PC-3 (cell line): Measurements from ENCODE around the gene REG4. TPM values are rescaled to one million over a fixed set of nuclear protein-coding genes. Genes with fewer than 3 reads are reported as not detected.

Experiments
- ATAC-seq: fragments of 200-7000 bp; cut with Tn5 transposase; 2 replicates; pipeline ENCODE4 v1.9.1; 2020; ENCODE audit warnings: mild to moderate bottlenecking, moderate library complexity
- BruUV-seq: library from RNA; stranded (reverse); fragments of 400-500 nt; replicated peaks from 2 replicates; lab custom pipeline; 2021; lab: Mats Ljungman, UMichigan
- CTCF ChIA-PET: fragments of 300-600 bp; sonication (Branson Sonifier 250); formaldehyde crosslinking; loops from one replicate; lab custom pipeline; 2022; ENCODE audit warnings: antibody characterized with exemption; lab: Charles Lee
- POLR2A ChIA-PET: fragments of 300-600 bp; sonication (Branson Sonifier 250); formaldehyde crosslinking; loops from one replicate; lab custom pipeline; 2022; ENCODE audit warnings: antibody characterized with exemption; ENCODE audit not compliant: unreplicated experiment; lab: Charles Lee
- DNase-seq: peaks from one replicate; pipeline ENCODE4 v3.0.0-alpha.2; 2015
- H2AFZ ChIP-seq: fragments of 300-600 bp; sonication (generic); 2 replicates; pipeline ENCODE4 v1.6.0; 2016; ENCODE audit warnings: antibody characterized with exemption, low read length
- H3F3A ChIP-seq: fragments of 300-600 bp; sonication (generic); one replicate; pipeline ENCODE4 v1.6.0; 2017; ENCODE audit warnings: antibody characterized with exemption, low read length, control low read depth, mild to moderate bottlenecking; ENCODE audit not compliant: unreplicated experiment
- H3K27ac ChIP-seq: fragments of 300-600 bp; sonication (generic); 2 replicates; pipeline ENCODE4 v1.5.1; 2016; ENCODE audit warnings: mild to moderate bottlenecking, low read length
- H3K27me3 ChIP-seq: fragments of 300-600 bp; sonication (generic); 2 replicates; pipeline ENCODE4 v1.6.1; 2016; ENCODE audit warnings: low read length, mixed read lengths
- H3K36me3 ChIP-seq: fragments of 300-600 bp; sonication (generic); 2 replicates; pipeline ENCODE4 v1.6.1; 2016; ENCODE audit warnings: low read depth, mixed run types, low read length, mixed read lengths
- H3K4me1 ChIP-seq: fragments of 300-600 bp; sonication (generic); 2 replicates; pipeline ENCODE4 v1.5.1; 2016; ENCODE audit warnings: low read length; ENCODE audit not compliant: insufficient read depth
- H3K4me2 ChIP-seq: fragments of 300-600 bp; sonication (generic); 2 replicates; pipeline ENCODE4 v1.6.0; 2016; ENCODE audit warnings: low read length
- H3K4me3 ChIP-seq: fragments of 300-600 bp; sonication (generic); 2 replicates; pipeline ENCODE4 v1.5.1; 2016; ENCODE audit warnings: mild to moderate bottlenecking, low read length, mixed read lengths
- H3K79me2 ChIP-seq: fragments of 300-600 bp; sonication (generic); 2 replicates; pipeline ENCODE4 v1.6.1; 2017; ENCODE audit warnings: low read length, mixed read lengths
- H3K9ac ChIP-seq: fragments of 300-600 bp; sonication (generic); 2 replicates; pipeline ENCODE4 v1.6.0; 2016; ENCODE audit warnings: mild to moderate bottlenecking, low read length
- H3K9me2 ChIP-seq: fragments of 300-600 bp; sonication (generic); replicated peaks from 2 replicates; pipeline ENCODE4 v1.6.1; 2016; ENCODE audit warnings: mixed run types, low read length, mixed read lengths
- H3K9me3 ChIP-seq: fragments of 300-600 bp; sonication (generic); 2 replicates; pipeline ENCODE4 v1.6.1; 2016; ENCODE audit warnings: low read length, mixed read lengths
- H4K20me1 ChIP-seq: fragments of 300-600 bp; sonication (generic); 2 replicates; pipeline ENCODE4 v1.6.1; 2016; ENCODE audit warnings: low read length, mixed read lengths
- EZH2 ChIP-seq: fragments of 300-600 bp; sonication (generic); IDR thresholded peaks from one replicate; pipeline ENCODE4 v1.6.1; 2017; ENCODE audit warnings: antibody characterized with exemption, mild to moderate bottlenecking, low read length; ENCODE audit not compliant: unreplicated experiment
- EZH2phosphoT487 ChIP-seq: fragments of 300-600 bp; sonication (generic); IDR thresholded peaks from 2 replicates; pipeline ENCODE4 v1.6.1; 2018; ENCODE audit warnings: mild to moderate bottlenecking, antibody characterized with exemption, low read length, borderline replicate concordance
- intact Hi-C: fragments of 100-400 bp; cut with micrococcal nuclease; formaldehyde crosslinking; loops from 2 replicates; pipeline ENCODE4 v1.9.0; 2023
- total RNA-seq: library from RNA; depleted of rRNA; stranded (reverse); fragments of >200 nt; gene quantifications from 2 replicates; pipeline ENCODE4 v1.2.3, GENCODE V29; 2014
- TF ChIP-seq, protein P1 (sequence below): fragments of 300-600 bp; sonication (generic); conservative IDR thresholded peaks from 2 replicates; pipeline ENCODE4 v1.5.1; 2017; ENCODE audit warnings: antibody characterized with exemption, low read depth, mild to moderate bottlenecking, low read length

REG4 gene
- total RNA-seq, 1 experiment from 2014 or later = 0.87 TPM

DNA sequence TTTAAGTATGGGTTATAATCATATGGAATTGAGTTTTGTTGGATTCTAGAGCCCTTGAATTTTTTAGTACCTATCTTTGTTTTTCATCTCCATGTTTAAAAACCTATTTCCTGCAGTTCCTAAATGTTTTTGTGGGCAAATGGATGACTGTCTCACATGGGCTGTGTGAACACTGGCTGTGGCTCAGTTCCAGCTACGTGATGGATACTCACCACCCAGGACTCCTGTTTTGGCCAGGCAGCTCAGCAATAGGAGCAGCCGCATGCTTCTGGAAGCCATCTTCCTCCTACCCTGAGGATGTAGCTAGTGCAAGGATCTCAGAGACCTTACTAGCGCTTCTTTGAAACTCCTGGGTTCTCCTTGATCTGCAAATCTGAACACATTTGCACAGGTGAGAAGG, 2.8 kb downstream of the REG4 start:
- ChIA-PET POLR2A (no interaction called here), CTCF (interaction anchor here (0.9 to 1.0 kb wide), 2 partner anchors 61 to 63 kb away, joined by 3 to 4 read pairs; no protein-coding TSS in a partner anchor)
- Histone ChIP-seq H4K20me1 (no peaks in the 10 kb centered on the region), H3K27ac (no peak overlapping the region), H3K9me2 (no peaks in the 10 kb centered on the region), H3K9ac (no peak overlapping the region), H3K9me3 (no peaks in the 10 kb centered on the region), H3K27me3 (no peaks in the 10 kb centered on the region), H2AFZ (peak overlapping the region; percentile 56; the same call in 1 of the 2 replicates), H3K36me3 (no peaks in the 10 kb centered on the region), H3K4me2 (peak overlapping the region; percentile 63; the same call in 1 of the 2 replicates), H3K79me2 (no peaks in the 10 kb centered on the region), H3F3A (no peaks in the 10 kb centered on the region), H3K4me1 (peaks cover 12% of the 10 kb centered on the region; the same call in 1 of the 2 replicates), H3K4me3 (no peak overlapping the region)
- TF ChIP-seq EZH2phosphoT487 (no peak), EZH2 (no peak)
- TF ChIP-seq, protein P1, sequence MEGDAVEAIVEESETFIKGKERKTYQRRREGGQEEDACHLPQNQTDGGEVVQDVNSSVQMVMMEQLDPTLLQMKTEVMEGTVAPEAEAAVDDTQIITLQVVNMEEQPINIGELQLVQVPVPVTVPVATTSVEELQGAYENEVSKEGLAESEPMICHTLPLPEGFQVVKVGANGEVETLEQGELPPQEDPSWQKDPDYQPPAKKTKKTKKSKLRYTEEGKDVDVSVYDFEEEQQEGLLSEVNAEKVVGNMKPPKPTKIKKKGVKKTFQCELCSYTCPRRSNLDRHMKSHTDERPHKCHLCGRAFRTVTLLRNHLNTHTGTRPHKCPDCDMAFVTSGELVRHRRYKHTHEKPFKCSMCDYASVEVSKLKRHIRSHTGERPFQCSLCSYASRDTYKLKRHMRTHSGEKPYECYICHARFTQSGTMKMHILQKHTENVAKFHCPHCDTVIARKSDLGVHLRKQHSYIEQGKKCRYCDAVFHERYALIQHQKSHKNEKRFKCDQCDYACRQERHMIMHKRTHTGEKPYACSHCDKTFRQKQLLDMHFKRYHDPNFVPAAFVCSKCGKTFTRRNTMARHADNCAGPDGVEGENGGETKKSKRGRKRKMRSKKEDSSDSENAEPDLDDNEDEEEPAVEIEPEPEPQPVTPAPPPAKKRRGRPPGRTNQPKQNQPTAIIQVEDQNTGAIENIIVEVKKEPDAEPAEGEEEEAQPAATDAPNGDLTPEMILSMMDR = no peak
- BruUV-seq = no TSS peak
- ATAC-seq = peak; percentile 44
- DNase-seq = peak; percentile 48
- intact Hi-C loops = loop anchor here (2.0 kb wide), 1 partner anchor 50 kb away; no protein-coding TSS in a partner anchor

GRCh38 chr1:119806489-119806888, 4.8 kb downstream of the REG4 start:
- no peaks in the 10 kb centered on the region for H3K9me2 ChIP-seq
- H3K4me2 ChIP-seq = no peak overlapping the region
- BruUV-seq = no TSS peak
- no peaks in the 10 kb centered on the region for H4K20me1 ChIP-seq
- TF ChIP-seq EZH2 (no peak), EZH2phosphoT487 (no peak)
- TF ChIP-seq, protein P1 = no peak
- H3F3A ChIP-seq = no peaks in the 10 kb centered on the region
- H3K27ac ChIP-seq = no peak overlapping the region
- H3K4me3 ChIP-seq = no peak overlapping the region
- ATAC-seq (no peak), DNase-seq (no peak)
- POLR2A ChIA-PET = no interaction called here
- H3K27me3 ChIP-seq = no peaks in the 10 kb centered on the region
- CTCF ChIA-PET = no interaction called here
- H2AFZ ChIP-seq = no peak overlapping the region
- H3K9ac ChIP-seq = no peak overlapping the region
- H3K4me1 ChIP-seq = peaks cover 12% of the 10 kb centered on the region; the same call in 1 of the 2 replicates
- intact Hi-C loops = no loop called here
- no peaks in the 10 kb centered on the region for H3K36me3 ChIP-seq
- H3K9me3 ChIP-seq = no peaks in the 10 kb centered on the region
- H3K79me2 ChIP-seq = no peaks in the 10 kb centered on the region

DNA sequence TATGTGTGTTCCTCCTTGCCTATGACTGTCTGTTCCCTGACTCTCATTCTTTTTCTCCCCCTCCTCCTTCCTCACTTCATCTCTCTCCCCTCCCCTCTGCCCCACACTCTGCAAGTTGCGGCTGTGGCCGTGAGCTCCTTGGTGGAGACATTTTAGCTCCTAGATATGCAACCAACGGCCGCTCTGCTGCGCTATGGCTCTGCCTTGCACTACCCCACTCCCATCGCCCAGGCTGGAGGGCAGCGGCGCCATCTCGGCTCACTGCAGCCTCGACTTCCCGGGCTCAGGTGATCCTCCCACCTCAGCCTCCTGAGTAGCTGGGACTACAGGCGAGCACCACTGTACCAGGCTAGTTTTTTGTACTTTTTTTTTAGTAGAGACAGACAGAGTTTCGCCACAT, 5.5 kb downstream of the REG4 start:
- ChIA-PET POLR2A (no interaction called here), CTCF (no interaction called here)
- DNase-seq = no peak
- intact Hi-C loops = no loop called here
- TF ChIP-seq, protein P1 = no peak
- TF ChIP-seq EZH2 (no peak), EZH2phosphoT487 (no peak)
- no TSS peak for BruUV-seq
- Histone ChIP-seq H3K36me3 (no peaks in the 10 kb centered on the region), H3K79me2 (no peaks in the 10 kb centered on the region), H3K4me2 (no peak overlapping the region), H2AFZ (no peak overlapping the region), H3K9ac (no peak overlapping the region), H3K27me3 (no peaks in the 10 kb centered on the region), H3K9me3 (no peaks in the 10 kb centered on the region), H4K20me1 (no peaks in the 10 kb centered on the region), H3F3A (no peaks in the 10 kb centered on the region), H3K4me3 (no peak overlapping the region), H3K4me1 (peaks cover 12% of the 10 kb centered on the region; the same call in 1 of the 2 replicates), H3K27ac (no peak overlapping the region), H3K9me2 (no peaks in the 10 kb centered on the region)
- ATAC-seq = no peak
